Measurements from ENCODE around the gene ATOH8.
A peak's percentile ranks its signal among the peaks of the same experiment; 100 is the strongest.

The ATOH8 gene

GRCh38 chr2:85748985-85749875, 4.6 kb upstream of the ATOH8 start:
- DNase-seq: no peak
- no peaks in the 10 kb centered on the region for H3K27me3 ChIP-seq (replicated peaks)
- peak; percentile 28 for TF ChIP-seq CTCF (IDR thresholded peaks at IDR 0.05; ENCODE audit: low read depth, low read length, missing control alignments)

GRCh38 chr2:85750587-85751575, 2.9 kb upstream of the ATOH8 start:
- Histone ChIP-seq H3K36me3 (replicated peaks) (no peaks in the 10 kb centered on the region), H3K27me3 (replicated peaks) (peaks cover 5% of the 10 kb centered on the region), H3K4me3 (ENCODE audit: low read depth, low read length) (no peak overlapping the region), H3K27ac (no peak overlapping the region)
- TF ChIP-seq CTCF (IDR thresholded peaks at IDR 0.05; ENCODE audit: low read depth, low read length, missing control alignments): peak; percentile 93
- in situ Hi-C loops (cut with HindIII; ENCODE audit: low pct_ligation_motif_present, low sequenced_read_pairs): no loop called here
- peak; percentile 49 for DNase-seq

More at GRCh38 chr2:85748985-85749875, 4.6 kb upstream of the ATOH8 start:
- Histone ChIP-seq H3K27ac (no peak overlapping the region), H3K36me3 (replicated peaks) (no peaks in the 10 kb centered on the region), H3K4me3 (ENCODE audit: low read depth, low read length) (no peak overlapping the region)
- in situ Hi-C loops (cut with HindIII; ENCODE audit: low pct_ligation_motif_present, low sequenced_read_pairs): no loop called here

- Histone ChIP-seq H3K27me3 (replicated peaks) (peaks cover 5% of the 10 kb centered on the region), H3K36me3 (replicated peaks) (no peaks in the 10 kb centered on the region), H3K27ac (no peak overlapping the region), H3K4me3 (ENCODE audit: low read depth, low read length) (no peak overlapping the region)
- TF ChIP-seq CTCF (IDR thresholded peaks at IDR 0.05; ENCODE audit: low read depth, low read length, missing control alignments): no peak
- in situ Hi-C loops (cut with HindIII; ENCODE audit: low pct_ligation_motif_present, low sequenced_read_pairs): no loop called here
- no peak for DNase-seq
These were observed 2.2 kb upstream of the ATOH8 start for GRCh38 chr2:85751627-85752026.

- no peak for TF ChIP-seq CTCF (IDR thresholded peaks at IDR 0.05; ENCODE audit: low read depth, low read length, missing control alignments)
- Histone ChIP-seq H3K27ac (no peak overlapping the region), H3K4me3 (ENCODE audit: low read depth, low read length) (peak overlapping the region; percentile 62), H3K27me3 (replicated peaks) (peaks cover 5% of the 10 kb centered on the region), H3K36me3 (replicated peaks) (no peaks in the 10 kb centered on the region)
- in situ Hi-C loops (cut with HindIII; ENCODE audit: low pct_ligation_motif_present, low sequenced_read_pairs): no loop called here
- DNase-seq: no peak
These were observed 711 bp upstream of the ATOH8 start for GRCh38 chr2:85753035-85753524.

GRCh38 chr2:85754313-85755095, 713 bp downstream of the ATOH8 start:
- TF ChIP-seq CTCF (IDR thresholded peaks at IDR 0.05; ENCODE audit: low read depth, low read length, missing control alignments): peak; percentile 34
- in situ Hi-C loops (cut with HindIII; ENCODE audit: low pct_ligation_motif_present, low sequenced_read_pairs): no loop called here
- Histone ChIP-seq H3K27ac (no peak overlapping the region), H3K36me3 (replicated peaks) (no peaks in the 10 kb centered on the region), H3K4me3 (ENCODE audit: low read depth, low read length) (peak overlapping the region; percentile 62), H3K27me3 (replicated peaks) (peaks cover 5% of the 10 kb centered on the region)
- DNase-seq: no peak
